Choroid plexus epithelial cell (primary cell): ENCODE data around the gene BMPR1A.

ENCODE experiments used
- DNase-seq: peaks from one replicate; pipeline ENCODE4 v3.0.0-alpha.2; 2010; ENCODE audit warnings: low read depth
- H3K4me3 ChIP-seq: 2 replicates; pipeline ENCODE4 v1.5.1; 2011; ENCODE audit warnings: low read depth, mild to moderate bottlenecking, control low read depth, low read length, moderate library complexity
- CTCF ChIP-seq: conservative IDR thresholded peaks from 2 replicates; pipeline ENCODE4 v1.5.1; 2011; ENCODE audit warnings: low read depth, mild to moderate bottlenecking, control low read depth, inconsistent platforms, low read length, moderate library complexity

Gene BMPR1A

DNA sequence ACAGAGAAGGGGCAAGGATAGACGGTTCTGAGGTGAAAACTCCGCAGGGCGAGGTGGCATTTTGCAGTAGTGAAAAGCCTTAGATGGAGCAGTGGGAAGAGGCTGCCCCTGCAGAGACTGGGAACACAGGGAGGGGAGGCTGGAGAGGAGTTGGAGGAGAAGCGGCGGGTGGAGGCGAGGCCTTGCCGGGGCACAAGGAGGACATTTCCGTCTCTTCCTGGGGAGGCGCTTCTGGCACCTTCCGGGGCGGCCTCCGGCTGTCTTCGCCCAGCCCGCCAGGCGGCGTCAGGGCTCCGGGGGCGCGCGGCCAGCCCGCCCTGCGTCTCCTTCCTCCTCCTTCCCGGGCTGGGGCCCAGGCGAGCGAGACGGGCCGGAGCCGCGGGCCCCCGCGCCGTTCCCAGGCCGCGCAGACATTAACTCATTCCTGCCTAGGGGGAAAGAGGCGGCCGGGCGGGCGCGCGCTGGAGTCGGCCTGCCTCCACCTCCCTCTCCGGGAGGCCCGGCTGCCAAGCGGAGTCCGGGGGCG, 45.4 kb upstream of the BMPR1A start:
- DNase-seq: peak; percentile 92
- TF ChIP-seq CTCF: peak; percentile 64
- H3K4me3 ChIP-seq: peak overlapping the region; percentile 68

DNA sequence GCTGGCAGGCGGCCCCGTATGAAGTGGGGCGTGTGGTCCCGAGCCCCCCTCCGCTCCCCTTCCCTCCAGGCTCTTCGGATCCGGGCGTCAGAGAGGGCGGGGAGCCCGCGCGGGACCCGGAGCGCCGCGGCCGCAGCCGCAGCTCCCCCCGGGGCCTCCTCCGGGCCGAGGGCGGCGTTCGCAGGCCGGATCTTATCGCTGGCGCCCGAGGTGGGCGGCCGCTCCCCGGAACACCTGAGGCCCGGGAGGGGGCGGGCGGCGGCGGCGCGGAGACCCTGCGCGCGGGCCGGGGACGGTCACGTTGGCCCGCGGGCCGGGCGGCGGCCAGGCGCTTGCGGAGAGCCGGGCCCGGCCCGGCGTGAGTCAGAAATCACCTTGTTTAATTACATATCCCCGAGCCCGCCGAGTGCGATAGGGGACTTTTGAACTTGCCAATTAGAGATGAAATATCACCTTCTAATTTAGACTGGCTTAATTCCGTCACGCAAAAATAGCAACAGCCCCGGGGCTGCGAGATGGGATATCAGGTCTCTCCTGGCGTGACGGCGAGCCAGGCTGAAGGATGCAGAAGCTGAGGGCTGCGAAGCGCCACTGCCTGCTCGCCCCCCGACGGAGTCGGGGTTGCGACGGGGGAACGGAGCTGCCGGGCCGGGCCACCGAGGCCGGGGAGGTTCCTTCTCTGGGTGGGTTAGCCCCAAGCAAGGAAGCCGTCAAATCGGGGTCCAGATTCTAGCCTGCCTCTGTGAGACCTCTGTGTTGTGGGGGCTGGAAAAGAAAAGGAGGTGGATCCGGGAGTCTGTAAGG, 44.7 kb upstream of the BMPR1A start:
- TF ChIP-seq CTCF: no peak
- peak; percentile 48 for DNase-seq
- H3K4me3 ChIP-seq: peak overlapping the region; percentile 68

DNA sequence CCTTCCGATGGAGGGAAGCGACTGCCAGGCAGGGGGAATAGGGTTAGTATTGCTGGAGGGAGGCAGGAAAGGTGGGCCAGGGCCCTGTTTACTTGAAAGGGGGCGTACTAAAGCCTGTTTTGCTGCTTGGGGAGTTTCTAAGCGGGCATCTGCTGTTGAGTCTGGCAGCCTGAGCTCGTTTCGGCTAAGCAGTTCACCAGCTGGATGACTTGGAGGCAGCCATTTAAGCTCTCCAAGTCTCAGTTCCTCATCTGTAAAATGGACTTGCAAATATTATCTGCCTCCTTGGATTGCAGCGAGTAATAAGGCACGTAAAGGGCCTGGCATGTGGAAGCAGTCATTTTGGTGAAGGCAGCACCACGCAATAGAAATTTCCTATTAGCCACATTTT, 44.1 kb upstream of the BMPR1A start:
- DNase-seq: peak; percentile 32
- no peak for TF ChIP-seq CTCF
- H3K4me3 ChIP-seq: peak overlapping the region; percentile 68

DNA sequence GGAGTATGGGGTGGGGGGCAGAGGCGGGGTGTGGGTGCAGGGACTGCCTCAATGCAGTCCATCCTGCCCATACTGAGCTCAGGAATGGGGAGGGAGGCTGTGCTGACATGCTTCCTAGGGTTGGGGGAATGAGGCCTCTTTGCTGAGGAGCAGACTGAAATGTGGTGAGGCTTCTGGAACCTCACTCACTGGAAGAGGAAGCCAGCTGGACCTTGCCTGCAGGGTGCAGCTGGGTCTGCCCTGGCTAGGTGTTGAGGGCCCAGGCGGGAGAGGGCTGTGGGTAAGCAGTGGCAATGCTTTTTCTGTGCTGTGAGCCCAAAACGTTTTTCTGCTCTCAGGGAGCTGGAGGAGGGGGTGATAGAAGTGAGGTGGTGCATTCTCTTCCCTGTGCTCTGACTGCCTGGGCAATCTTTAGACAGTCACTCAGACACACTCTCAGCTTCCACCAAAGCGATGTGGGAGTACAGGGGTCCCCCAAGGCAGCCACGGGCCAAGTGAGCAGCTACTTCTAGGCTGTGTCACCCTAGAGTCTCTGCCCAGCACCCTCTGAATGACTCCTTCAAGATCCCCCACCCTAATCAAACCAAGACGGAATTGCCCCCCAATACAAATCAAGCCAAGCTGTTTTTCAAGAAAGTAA, 41.1 kb upstream of the BMPR1A start:
- no peak overlapping the region for H3K4me3 ChIP-seq
- no peak for DNase-seq
- no peak for TF ChIP-seq CTCF

GRCh38 chr10:86715836-86716235, 40.6 kb upstream of the BMPR1A start:
- no peak for DNase-seq
- H3K4me3 ChIP-seq: no peak overlapping the region
- TF ChIP-seq CTCF: no peak

- DNase-seq: no peak
- H3K4me3 ChIP-seq: no peak overlapping the region
- TF ChIP-seq CTCF: no peak
Observed at GRCh38 chr10:86716466-86716865, 40.0 kb upstream of the BMPR1A start.
